Stimulated activated CD4-positive, alpha-beta T cell treated with anti-CD3 and anti-CD28 coated beads, Interleukin-4, amount 100 ng/mL, for 4 hours (primary cell): ENCODE measurements around the gene NTHL1.

Experiments used
- DNase-seq, 2 experiments: peaks; one replicate each; pipeline ENCODE4 v3.0.0-alpha.2; 2020

The NTHL1 gene

GRCh38 chr16:2007081-2007836 is 40.4 kb downstream of the NTHL1 start:
- DNase-seq, result no peak

DNA sequence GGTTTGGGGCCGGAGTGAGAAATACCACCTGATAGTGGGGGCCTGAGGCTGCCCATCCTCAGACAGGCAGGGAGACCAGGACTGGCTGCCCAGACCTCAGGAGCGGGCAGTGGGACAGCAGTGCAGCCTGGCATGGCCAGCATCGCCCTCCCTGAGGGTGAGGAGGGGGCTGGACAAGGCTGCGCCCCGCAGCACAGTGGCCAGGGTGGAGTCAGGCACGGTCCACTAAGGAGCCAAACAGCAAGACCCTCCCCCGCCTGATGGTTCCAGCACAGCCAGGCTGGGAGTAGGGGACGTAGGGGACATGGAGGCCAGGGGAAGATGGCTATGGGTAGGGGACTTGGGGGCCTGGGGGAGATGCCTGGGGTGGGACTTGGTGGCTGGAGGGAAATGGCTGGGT is 41.3 kb downstream of the NTHL1 start:
- no peak for DNase-seq

GRCh38 chr16:2005646-2006045 is 42.0 kb downstream of the NTHL1 start:
- DNase-seq, result no peak

DNA sequence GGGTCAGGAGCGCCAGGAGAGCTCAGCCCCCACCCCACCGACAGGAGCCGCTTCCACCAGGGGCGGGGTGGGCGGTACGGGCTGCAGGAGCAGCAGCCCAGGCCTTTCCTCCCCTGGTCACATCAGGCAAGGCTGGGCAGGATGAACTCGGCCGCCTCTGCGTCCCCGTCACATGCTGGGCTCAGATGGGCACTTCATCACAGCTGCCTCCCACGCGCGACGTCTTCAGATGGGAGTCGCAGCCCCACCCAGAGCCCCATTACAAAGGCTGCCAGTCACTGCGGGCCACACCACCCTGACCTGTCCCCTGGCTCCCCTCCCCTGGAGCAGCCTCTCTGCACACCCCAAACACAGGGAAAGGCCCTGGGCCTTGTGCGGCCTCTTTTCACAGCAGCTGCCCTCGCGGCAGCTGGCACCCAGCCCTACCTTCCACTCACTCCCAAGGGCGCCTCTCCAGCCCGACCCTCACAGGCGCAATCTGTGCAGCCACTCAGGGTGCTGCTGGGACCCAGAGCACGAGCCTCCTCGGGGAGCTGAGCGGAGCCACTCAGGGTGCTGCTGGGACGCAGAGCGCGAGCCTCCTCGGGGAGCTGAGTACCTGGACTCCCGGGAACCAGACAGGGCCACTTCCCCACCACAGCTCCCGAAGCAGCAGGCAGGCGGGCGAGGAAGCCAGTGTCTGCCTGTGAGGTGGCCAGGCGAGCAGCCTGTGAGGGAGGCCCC is 42.7 kb downstream of the NTHL1 start:
- DNase-seq, result no peak

- peak; percentile 75 to 84 for DNase-seq
Observed at GRCh38 chr16:2003827-2004641, 43.6 kb downstream of the NTHL1 start.

DNA sequence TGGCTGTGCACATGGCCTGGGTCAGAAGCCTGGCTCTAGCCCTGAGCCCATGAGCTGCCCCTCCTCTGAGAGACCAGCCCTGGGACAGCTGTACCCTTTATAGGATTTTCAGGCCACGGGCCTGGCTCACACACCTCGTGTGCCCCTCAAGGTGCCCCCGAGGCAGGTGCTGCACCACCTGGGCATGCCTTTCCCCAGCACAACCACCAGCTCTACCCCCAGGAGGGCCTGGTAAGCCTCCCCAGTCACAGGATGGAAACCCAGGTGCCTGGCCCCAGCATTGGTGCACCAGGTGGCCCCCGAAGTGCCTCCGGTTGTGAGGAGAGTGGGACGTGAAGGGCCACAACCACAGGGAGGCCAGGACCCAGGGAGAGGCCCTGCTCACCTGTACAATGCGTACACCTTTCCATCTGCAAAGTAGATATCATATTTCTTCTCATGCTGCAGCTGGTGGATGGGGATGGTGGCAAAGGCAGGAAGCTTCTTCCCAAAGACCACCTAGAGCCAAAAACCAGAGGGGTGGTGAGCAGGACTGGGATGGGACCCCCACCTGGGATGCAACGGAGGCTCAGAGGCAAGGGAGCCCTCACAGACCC is 44.3 kb downstream of the NTHL1 start:
- DNase-seq, result no peak

DNA sequence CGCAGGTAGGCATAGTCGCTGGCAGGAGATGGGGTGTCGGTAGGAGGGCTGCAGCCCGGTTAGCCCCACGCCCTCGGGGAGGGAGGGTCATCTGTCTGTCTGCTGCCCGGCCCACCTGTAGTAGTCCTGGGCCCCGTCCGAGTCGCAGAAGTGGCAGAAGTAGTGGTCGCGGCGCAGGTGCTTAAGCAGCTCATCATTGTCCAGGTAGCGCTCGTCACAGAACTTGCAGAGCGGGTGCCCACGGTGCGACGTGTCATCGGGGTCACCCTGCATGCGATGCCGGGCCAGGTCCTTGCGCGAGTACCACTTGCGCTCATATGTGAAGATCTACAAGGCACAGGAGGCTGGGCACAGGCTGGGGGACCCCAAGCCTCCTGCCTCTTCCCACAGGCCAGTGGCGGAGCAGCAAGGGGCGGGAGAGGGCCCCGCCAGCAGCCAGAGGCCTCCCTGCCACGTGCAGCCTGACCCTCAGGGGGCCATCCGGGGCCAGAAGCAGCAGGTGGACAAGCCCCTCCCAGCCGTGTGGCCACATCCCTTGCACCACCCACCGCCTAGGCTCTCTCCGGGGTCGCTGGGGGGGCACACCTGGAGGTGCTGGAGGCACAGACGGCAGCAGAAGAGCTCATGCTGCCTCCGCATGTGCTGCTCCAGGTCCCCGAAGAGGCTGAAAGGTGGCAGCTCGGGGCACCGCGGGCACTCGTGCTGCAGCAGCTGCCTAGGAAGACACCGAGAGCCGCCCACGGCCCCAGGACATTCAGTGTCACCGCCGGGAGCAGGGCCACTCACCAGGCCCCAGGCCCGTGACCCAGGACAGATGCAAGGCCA is 45.0 kb downstream of the NTHL1 start:
- no peak for DNase-seq

- no peak for DNase-seq
Observed at GRCh38 chr16:2001456-2002355, 45.9 kb downstream of the NTHL1 start.

- no peak for DNase-seq
Observed at GRCh38 chr16:2001035-2001434, 46.6 kb downstream of the NTHL1 start.

DNA sequence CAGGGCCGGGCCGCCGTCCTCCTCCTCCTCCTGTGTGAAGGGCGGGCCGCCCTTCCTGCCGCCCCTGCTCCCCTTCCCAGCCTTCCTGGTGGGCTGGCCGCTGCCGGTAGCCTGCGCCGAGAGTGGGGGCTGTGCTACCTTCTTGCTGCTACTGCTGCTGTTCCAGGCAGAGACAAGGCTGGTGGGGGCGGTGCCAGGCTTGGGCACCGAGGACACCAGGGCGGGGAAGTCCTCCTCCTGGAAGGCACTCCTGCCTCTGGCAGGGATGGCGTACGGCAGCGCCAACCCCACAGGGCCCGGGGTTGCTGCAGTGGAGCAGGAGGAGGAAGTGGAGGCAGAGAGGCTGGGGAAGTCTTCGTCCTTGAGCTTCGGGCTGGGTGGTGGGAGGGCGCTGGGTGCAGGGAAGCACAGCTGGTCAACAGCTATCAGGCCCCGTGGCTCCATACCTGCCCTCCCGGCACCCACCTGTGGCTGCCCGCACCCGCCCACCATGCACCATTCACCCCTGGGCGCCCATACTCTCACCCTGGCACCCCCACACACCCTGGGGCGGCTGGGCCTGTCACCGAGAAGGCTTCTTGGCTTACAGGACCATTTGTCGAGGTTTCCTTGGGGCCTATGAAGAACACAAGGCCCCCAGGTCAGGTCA is 47.6 kb downstream of the NTHL1 start:
- DNase-seq, result no peak

GRCh38 chr16:1998852-1999801 is 48.5 kb downstream of the NTHL1 start:
- DNase-seq, result no peak

GRCh38 chr16:1998360-1998835 is 49.2 kb downstream of the NTHL1 start:
- DNase-seq, result no peak

DNA sequence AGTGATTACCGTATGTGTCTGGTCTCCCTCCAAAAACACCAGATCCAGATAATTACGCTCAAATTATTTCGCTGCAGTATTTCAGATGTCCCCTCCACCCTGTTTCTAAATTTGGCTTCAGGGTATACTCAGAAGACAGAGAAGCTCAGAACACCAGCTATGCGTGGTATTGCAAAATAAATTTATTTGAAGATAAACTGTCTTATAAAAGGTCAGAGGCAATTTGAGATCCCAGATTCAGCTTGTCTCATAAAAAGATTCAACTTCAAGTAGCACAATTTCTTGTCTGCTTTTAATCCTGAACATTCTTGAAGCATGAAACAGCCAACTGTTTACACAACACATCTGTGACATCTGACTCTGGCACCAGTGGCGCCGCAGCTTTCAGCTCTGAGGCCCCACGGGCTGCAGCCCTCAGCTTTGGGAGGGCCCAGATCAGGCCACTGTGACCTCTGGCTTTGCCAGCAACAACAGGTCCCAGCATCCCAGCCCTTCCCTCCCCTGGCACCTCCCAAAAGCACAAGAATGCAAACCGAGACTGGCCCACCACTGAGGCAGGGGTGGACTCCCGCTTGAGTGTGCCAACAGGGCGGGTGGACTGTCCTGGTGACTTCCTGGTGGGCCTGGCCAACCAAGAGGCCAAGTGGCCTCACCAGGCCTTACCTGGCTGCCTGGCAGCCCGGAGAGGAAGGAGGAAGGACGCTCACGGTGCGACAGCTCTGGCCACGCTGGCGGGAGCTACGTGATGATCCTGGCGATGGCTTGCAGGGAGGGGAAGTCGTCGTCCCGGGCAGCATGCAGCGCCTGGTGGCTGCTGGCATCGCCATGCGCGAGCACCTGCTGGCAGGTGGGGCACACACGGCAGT is 49.9 kb downstream of the NTHL1 start:
- DNase-seq, result no peak

DNA sequence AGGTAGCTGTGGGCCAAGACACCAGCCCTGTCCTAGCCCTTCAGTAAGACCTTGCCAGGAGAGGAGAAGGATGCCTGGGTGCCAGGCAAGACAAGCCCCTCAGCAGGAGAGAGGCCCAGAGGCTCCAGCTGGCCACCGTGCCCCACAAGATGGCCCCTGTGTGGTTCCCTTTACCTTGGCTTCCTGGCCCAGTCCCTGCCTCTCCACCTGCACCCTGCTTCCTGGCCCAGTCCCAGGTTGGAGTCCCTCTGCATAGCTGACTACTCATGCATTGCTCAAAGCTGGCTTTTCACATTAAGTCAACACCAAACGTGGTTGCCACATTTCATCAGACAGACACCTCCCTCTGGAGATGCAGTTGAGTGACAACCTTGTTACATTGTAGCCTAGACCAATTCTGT is 53.9 kb downstream of the NTHL1 start:
- DNase-seq, result no peak

GRCh38 chr16:1992704-1993317 is 54.8 kb downstream of the NTHL1 start:
- DNase-seq, result no peak

- DNase-seq, result peak; percentile 97 to 99
Observed at GRCh38 chr16:1991948-1992703, 55.5 kb downstream of the NTHL1 start.

DNA sequence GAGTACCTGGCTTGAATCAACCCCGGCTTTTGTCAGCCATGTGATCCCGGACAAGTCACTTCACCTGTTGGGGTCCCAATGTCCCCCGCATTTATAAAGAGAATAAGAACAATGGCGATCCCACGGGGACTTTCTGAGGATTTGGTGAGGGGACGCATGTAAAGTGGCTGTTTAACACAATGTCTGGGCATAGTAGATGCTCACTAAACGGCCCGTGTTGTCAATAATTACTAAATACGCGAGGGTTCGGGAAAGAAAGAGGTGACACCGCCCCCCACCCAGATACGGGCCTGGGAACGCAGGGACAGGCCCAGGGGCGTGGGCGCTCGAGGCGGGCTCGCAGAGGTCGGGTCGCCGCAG is 56.1 kb downstream of the NTHL1 start:
- DNase-seq, result no peak
